ENCODE data around the gene ZNF684.
"Not testable (repeated sequence)": the region's sequence is repeated elsewhere in the genome, so short reads cannot be mapped to it uniquely, and the experiment has no call there.

The ZNF684 gene

DNA sequence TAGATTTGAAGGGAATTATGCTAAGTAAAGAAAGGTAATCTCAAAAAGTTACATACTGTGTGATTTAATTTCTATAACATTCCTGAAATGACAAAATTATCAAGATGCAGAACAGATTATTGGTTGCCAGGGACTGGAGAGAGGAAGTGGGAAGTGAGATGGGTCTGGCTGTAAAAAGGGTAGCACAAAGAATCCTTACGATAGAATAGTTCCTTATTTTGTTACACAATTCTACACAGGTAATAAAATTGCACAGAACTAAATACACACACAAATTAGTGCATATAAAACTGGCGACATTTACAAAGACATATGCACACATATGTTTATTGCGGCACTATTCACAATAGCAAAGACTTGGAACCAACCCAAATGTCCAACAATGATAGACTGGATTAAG, 33.5 kb downstream of the ZNF684 start:
- no peak overlapping the region for H3K4me3 ChIP-seq (ENCODE audit: control insufficient read depth, low read depth, low read length)
- TF ChIP-seq, protein P1, sequence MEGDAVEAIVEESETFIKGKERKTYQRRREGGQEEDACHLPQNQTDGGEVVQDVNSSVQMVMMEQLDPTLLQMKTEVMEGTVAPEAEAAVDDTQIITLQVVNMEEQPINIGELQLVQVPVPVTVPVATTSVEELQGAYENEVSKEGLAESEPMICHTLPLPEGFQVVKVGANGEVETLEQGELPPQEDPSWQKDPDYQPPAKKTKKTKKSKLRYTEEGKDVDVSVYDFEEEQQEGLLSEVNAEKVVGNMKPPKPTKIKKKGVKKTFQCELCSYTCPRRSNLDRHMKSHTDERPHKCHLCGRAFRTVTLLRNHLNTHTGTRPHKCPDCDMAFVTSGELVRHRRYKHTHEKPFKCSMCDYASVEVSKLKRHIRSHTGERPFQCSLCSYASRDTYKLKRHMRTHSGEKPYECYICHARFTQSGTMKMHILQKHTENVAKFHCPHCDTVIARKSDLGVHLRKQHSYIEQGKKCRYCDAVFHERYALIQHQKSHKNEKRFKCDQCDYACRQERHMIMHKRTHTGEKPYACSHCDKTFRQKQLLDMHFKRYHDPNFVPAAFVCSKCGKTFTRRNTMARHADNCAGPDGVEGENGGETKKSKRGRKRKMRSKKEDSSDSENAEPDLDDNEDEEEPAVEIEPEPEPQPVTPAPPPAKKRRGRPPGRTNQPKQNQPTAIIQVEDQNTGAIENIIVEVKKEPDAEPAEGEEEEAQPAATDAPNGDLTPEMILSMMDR (conservative IDR thresholded peaks at IDR 0.05; ENCODE audit: control insufficient read depth, insufficient read depth, low read depth, low read length): no peak
- DNase-seq (ENCODE audit: low read depth): no peak

DNA sequence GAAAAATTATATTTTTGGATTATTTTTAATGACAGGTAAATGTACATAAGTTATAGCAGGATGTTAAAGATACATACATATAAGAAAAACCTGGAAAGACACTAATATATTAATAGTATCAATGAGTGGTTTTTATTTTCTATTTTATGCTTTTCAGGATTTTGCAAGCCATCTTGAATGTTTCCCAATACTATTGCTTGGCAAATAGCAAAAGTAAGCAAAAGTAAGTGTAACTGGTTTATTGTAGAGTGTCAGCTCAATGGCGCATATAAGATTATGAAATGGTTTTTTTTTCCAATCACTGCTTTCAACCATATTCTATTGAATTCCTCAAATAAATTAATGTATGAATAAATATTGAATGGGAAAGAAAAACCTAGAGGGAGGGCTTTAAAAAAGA, 36.4 kb downstream of the ZNF684 start:
- TF ChIP-seq, protein P1 (conservative IDR thresholded peaks at IDR 0.05; ENCODE audit: control insufficient read depth, insufficient read depth, low read depth, low read length): no peak
- DNase-seq (ENCODE audit: low read depth): no peak
- H3K4me3 ChIP-seq (ENCODE audit: control insufficient read depth, low read depth, low read length): no peak overlapping the region

DNA sequence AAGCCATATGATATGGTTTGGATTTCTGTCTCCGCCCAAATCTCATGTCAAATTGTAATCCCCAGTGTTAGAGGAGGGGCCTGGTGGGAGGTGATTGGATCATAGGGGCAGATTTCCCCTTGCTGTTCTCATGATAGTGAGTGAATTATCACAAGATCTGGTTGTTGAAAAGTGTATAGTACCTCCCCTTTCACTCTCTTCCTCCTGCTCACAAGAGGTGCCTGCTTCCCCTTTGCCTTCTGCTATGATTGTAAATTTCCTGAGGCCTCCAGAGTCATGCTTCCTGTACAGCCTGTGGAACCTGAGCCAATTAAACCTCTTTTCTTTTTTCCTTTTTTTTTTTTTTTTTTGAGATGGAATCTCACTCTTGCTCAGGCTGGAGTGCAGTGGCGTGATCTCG, 43.4 kb downstream of the ZNF684 start:
- H3K4me3 ChIP-seq (ENCODE audit: control insufficient read depth, low read depth, low read length); DNase-seq (ENCODE audit: low read depth): not testable (repeated sequence)

DNA sequence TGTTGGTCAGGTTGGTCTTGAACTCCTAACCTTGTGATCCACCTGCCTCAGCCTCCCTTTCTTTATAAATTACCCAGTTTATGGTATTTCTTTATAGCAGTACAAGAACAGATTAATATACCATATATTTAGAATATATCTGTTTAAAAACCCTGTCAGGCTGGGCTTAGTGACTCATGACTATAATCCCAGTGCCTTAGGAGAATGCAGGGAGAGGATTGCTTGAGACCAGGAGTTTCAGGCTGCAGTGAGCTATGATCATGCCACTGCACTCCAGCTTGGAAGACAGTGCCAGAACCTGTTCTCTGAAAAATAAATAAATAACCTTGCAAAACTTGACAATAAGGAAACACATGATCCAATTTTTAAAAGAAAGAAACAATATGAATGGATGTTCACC, 43.9 kb downstream of the ZNF684 start:
- TF ChIP-seq, protein P1 (conservative IDR thresholded peaks at IDR 0.05; ENCODE audit: control insufficient read depth, insufficient read depth, low read depth, low read length): no peak
- no peak for DNase-seq (ENCODE audit: low read depth)
- no peak overlapping the region for H3K4me3 ChIP-seq (ENCODE audit: control insufficient read depth, low read depth, low read length)

DNA sequence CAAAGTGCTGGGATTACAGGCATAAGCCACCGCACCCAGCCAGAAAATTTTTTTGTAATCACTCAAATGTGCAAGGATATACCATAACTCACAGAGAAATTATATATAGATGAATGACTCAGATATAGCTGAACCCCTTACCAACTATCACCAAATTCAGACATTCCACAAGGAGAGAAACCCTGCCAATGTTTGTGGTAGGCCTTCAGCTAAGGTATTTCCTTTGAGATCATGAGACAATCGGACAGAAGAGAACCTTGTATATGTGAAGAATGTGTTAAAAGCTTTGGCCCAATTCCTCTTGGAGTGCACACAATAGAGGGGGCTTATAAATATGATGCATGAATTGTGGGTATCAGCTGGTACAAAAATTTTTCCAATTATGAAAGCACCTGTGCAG, 50.7 kb downstream of the ZNF684 start:
- DNase-seq (ENCODE audit: low read depth): no peak
- TF ChIP-seq, protein P1 (conservative IDR thresholded peaks at IDR 0.05; ENCODE audit: control insufficient read depth, insufficient read depth, low read depth, low read length): no peak
- H3K4me3 ChIP-seq (ENCODE audit: control insufficient read depth, low read depth, low read length): no peak overlapping the region

DNA sequence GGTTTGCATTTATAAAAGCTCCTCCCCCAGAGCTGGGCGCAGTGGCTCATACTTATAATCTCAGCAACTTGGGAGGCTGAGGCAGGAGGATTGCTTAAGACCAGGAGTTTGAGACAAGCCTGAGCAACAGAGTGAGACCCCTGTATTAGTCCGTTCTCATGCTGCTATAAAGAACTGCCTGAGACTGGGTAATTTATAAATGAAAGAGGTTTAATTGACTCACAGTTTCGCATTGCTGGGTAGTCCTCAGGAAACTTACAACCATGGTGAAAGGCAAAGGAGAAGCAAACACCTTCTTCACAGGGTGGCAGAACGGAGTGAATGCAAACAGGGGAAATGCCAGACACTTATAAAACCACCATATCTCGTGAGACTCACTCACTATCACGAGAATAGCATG, 52.5 kb downstream of the ZNF684 start:
- DNase-seq (ENCODE audit: low read depth): no peak
- TF ChIP-seq, protein P1 (conservative IDR thresholded peaks at IDR 0.05; ENCODE audit: control insufficient read depth, insufficient read depth, low read depth, low read length): no peak
- H3K4me3 ChIP-seq (ENCODE audit: control insufficient read depth, low read depth, low read length): no peak overlapping the region

DNA sequence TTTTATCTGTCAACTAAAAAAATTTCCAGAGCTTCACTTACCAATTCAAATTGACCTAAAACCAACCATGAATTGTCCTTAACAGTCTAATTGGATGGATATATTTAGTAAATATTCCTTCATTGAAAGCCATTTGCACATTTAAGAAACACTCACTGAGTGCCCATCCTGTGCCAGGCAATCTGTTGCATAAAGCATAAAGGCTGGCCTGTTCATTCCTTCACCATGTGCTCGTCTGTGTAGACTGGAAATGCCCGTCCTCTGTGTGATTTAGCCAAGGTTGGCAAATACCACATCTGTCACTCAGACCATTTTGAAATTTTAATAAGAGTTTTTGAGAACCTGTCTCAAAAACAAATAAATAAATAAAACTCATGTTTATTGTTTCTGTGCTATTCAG, 57.1 kb downstream of the ZNF684 start:
- no peak for DNase-seq (ENCODE audit: low read depth)
- TF ChIP-seq, protein P1 (conservative IDR thresholded peaks at IDR 0.05; ENCODE audit: control insufficient read depth, insufficient read depth, low read depth, low read length): no peak
- no peak overlapping the region for H3K4me3 ChIP-seq (ENCODE audit: control insufficient read depth, low read depth, low read length)
